Liver (tissue), 9 donors: ENCODE measurements around the gene ALX4. TPM values are rescaled to one million over a fixed set of nuclear protein-coding genes. Genes with fewer than 3 reads are reported as not detected.

Experiments used
- DNase-seq: peaks from one replicate; pipeline ENCODE4 v3.0.0-alpha.2; 2017; ENCODE audit warnings: low spot score
- H3K27ac ChIP-seq, 2 donors: one replicate each; pipeline ENCODE4 v1.7.0; 2013; ENCODE audit warnings: inconsistent platforms in 2 of 2, low read length in 2 of 2, control low read depth in 1 of 2, low read depth in 1 of 2, mild to moderate bottlenecking in 1 of 2
- H3K27me3 ChIP-seq, 4 donors: one replicate each; pipeline versions ENCODE4 v1.6.1 to v1.7.0; 2013; ENCODE audit warnings: low read length in 3 of 4, inconsistent platforms in 1 of 4, mild to moderate bottlenecking in 1 of 4, moderate library complexity in 1 of 4; ENCODE audit not compliant: control insufficient read depth in 4 of 4, insufficient read depth in 4 of 4
- H3K36me3 ChIP-seq, 4 donors: one replicate each; pipeline versions ENCODE4 v1.6.1 to v1.7.0; 2013; ENCODE audit warnings: low read length in 3 of 4, mild to moderate bottlenecking in 3 of 4, low read depth in 1 of 4, moderate library complexity in 1 of 4; ENCODE audit not compliant: control insufficient read depth in 4 of 4, insufficient read depth in 3 of 4
- H3K4me1 ChIP-seq, 4 donors: one replicate each; pipeline versions ENCODE4 v1.6.1 to v1.7.0; 2013; ENCODE audit warnings: low read length in 3 of 4, mild to moderate bottlenecking in 3 of 4, moderate library complexity in 1 of 4; ENCODE audit not compliant: control insufficient read depth in 4 of 4, insufficient read depth in 4 of 4
- H3K4me3 ChIP-seq, 3 donors: one replicate each; pipeline versions ENCODE4 v1.6.1 to v1.7.0; 2013; ENCODE audit warnings: low read length in 3 of 3, control low read depth in 1 of 3, low read depth in 1 of 3, mild to moderate bottlenecking in 1 of 3
- H3K9ac ChIP-seq, 2 donors: one replicate each; pipeline ENCODE4 v1.7.0; 2013; ENCODE audit warnings: low read length in 2 of 2, mild to moderate bottlenecking in 2 of 2, moderate library complexity in 2 of 2, control low read depth in 1 of 2, low read depth in 1 of 2
- H3K9me3 ChIP-seq, 4 donors: one replicate each; pipeline versions ENCODE4 v1.6.1 to v1.7.0; 2013; ENCODE audit warnings: low read length in 3 of 4; ENCODE audit not compliant: control insufficient read depth in 4 of 4
- ATF3 ChIP-seq: IDR thresholded peaks from 2 replicates; pipeline ENCODE4 v1.6.1; 2016; ENCODE audit warnings: antibody characterized with exemption
- EGR1 ChIP-seq, 2 donors: IDR thresholded peaks; 2 replicates each; pipeline ENCODE4 v1.6.1; 2016 to 2018; ENCODE audit warnings: antibody characterized with exemption in 2 of 2, low read depth in 2 of 2
- FOXA1 ChIP-seq: IDR thresholded peaks from 2 replicates; pipeline ENCODE4 v1.6.1; 2016; ENCODE audit warnings: antibody characterized with exemption
- FOXA2 ChIP-seq: IDR thresholded peaks from 2 replicates; pipeline ENCODE4 v1.6.1; 2016; ENCODE audit warnings: antibody characterized with exemption
- GABPA ChIP-seq, 2 donors: IDR thresholded peaks in 1 of 2; conservative IDR thresholded peaks in 1 of 2; 2 replicates each; pipeline ENCODE4 v1.6.1; 2016; ENCODE audit warnings: antibody characterized with exemption in 2 of 2, mild to moderate bottlenecking in 1 of 2, moderate library complexity in 1 of 2
- HNF4A ChIP-seq, 2 donors: conservative IDR thresholded peaks; 2 replicates each; pipeline ENCODE4 v1.6.1; 2016; ENCODE audit warnings: antibody characterized with exemption in 2 of 2, mild to moderate bottlenecking in 2 of 2
- HNF4G ChIP-seq: IDR thresholded peaks from 2 replicates; pipeline ENCODE4 v1.6.1; 2016; ENCODE audit warnings: antibody characterized with exemption
- JUND ChIP-seq, 2 donors: IDR thresholded peaks; 2 replicates each; pipeline ENCODE4 v1.6.1; 2016; ENCODE audit warnings: antibody characterized with exemption in 2 of 2
- NR2F2 ChIP-seq: IDR thresholded peaks from 2 replicates; pipeline ENCODE4 v1.6.1; 2016; ENCODE audit warnings: antibody characterized with exemption
- RAD21 ChIP-seq, 2 donors: IDR thresholded peaks; 2 replicates each; pipeline ENCODE4 v1.6.1; 2016; ENCODE audit warnings: antibody characterized with exemption in 2 of 2, mild to moderate bottlenecking in 2 of 2
- REST ChIP-seq: IDR thresholded peaks from 2 replicates; pipeline ENCODE4 v1.6.1; 2016; ENCODE audit warnings: antibody characterized with exemption, mild to moderate bottlenecking
- RXRA ChIP-seq, 2 donors: IDR thresholded peaks; 2 replicates each; pipeline ENCODE4 v1.6.1; 2017 to 2018; ENCODE audit warnings: antibody characterized with exemption in 2 of 2, mild to moderate bottlenecking in 1 of 2
- SP1 ChIP-seq: IDR thresholded peaks from 2 replicates; pipeline ENCODE4 v1.6.1; 2018; ENCODE audit warnings: antibody characterized with exemption, mild to moderate bottlenecking
- TAF1 ChIP-seq: conservative IDR thresholded peaks from 2 replicates; pipeline ENCODE4 v1.6.1; 2016; ENCODE audit warnings: antibody characterized with exemption, mild to moderate bottlenecking
- YY1 ChIP-seq: IDR thresholded peaks from 2 replicates; pipeline ENCODE4 v1.6.1; 2016; ENCODE audit warnings: antibody characterized with exemption, mild to moderate bottlenecking
- WGBS: extraction: QIAGEN DNeasy Blood & Tissue Kit; methylation state at CpG from one replicate; pipeline ENCODE4 v1.1.7; 2013; 5-methylcytosine and 5-hydroxymethylcytosine counted together
- polyA plus RNA-seq, 2 donors: library from polyadenylated mRNA; stranded (reverse) in 1 of 2; unstranded in 1 of 2; fragments of 200-250 nt in 1 of 2; fragments of >200 nt in 1 of 2; fragmentation: Nextera tagmentation in 1 of 2; extraction: Ambion mirVana in 1 of 2; gene quantifications; one replicate each; pipeline versions ENCODE4 v1.2.1 to v1.2.3, GENCODE V29; 2013 to 2015
- total RNA-seq, 2 donors: library from RNA; depleted of rRNA; stranded (reverse); fragments of >200 nt; gene quantifications; one replicate each; pipeline ENCODE4 v1.2.3, GENCODE V29; 2014
- TF ChIP-seq, protein P1 (sequence below): IDR thresholded peaks from 2 replicates; pipeline ENCODE4 v1.6.1; 2016; ENCODE audit warnings: antibody characterized with exemption
- TF ChIP-seq, protein P2 (sequence below): fragments of 150-350 bp; IDR thresholded peaks from 2 replicates; pipeline ENCODE4 v1.5.1; 2017; ENCODE audit warnings: improper control_type of control experiment, low read depth, low read length; ENCODE audit not compliant: missing input control
- TF ChIP-seq, protein P3 (sequence below): IDR thresholded peaks from 2 replicates; pipeline ENCODE4 v1.6.1; 2016; ENCODE audit warnings: antibody characterized with exemption
- donor health status: healthy.
- donor health status: healthy.
- donor health status: healthy.
- donor health status: healthy.
- donor health status: healthy.

ALX4 gene
- total and polyA plus RNA-seq, 4 donors, result not detected

GRCh38 chr11:44279483-44279882 is 30.5 kb downstream of the ALX4 start:
- no peak for DNase-seq
- WGBS, result 68% methylated on average over 6 of the region's 6 CpGs
- Histone ChIP-seq H3K9me3 (no peaks in the 10 kb centered on the region), H3K27me3 (no peaks in the 10 kb centered on the region), H3K27ac (no peak overlapping the region), H3K9ac (no peak overlapping the region), H3K4me1 (no peaks in the 10 kb centered on the region), H3K36me3 (no peaks in the 10 kb centered on the region), H3K4me3 (no peak overlapping the region)
- TF ChIP-seq NR2F2 (no peak), SP1 (no peak), YY1 (no peak), HNF4G (no peak), FOXA1 (no peak), HNF4A (conservative IDR thresholded peaks at IDR 0.05) (no peak), FOXA2 (no peak), TAF1 (no peak), REST (no peak), JUND (IDR thresholded peaks at IDR 0.05) (no peak), GABPA (IDR thresholded peaks at IDR 0.05 in 1 of 2, conservative IDR thresholded peaks at IDR 0.05 in 1 of 2) (no peak), EGR1 (IDR thresholded peaks at IDR 0.05; ENCODE audit: low read depth in 2 of 2) (no peak), RXRA (IDR thresholded peaks at IDR 0.05) (no peak)
- TF ChIP-seq, protein P1, sequence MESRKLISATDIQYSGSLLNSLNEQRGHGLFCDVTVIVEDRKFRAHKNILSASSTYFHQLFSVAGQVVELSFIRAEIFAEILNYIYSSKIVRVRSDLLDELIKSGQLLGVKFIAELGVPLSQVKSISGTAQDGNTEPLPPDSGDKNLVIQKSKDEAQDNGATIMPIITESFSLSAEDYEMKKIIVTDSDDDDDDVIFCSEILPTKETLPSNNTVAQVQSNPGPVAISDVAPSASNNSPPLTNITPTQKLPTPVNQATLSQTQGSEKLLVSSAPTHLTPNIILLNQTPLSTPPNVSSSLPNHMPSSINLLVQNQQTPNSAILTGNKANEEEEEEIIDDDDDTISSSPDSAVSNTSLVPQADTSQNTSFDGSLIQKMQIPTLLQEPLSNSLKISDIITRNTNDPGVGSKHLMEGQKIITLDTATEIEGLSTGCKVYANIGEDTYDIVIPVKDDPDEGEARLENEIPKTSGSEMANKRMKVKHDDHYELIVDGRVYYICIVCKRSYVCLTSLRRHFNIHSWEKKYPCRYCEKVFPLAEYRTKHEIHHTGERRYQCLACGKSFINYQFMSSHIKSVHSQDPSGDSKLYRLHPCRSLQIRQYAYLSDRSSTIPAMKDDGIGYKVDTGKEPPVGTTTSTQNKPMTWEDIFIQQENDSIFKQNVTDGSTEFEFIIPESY, result no peak
- TF ChIP-seq, protein P2, sequence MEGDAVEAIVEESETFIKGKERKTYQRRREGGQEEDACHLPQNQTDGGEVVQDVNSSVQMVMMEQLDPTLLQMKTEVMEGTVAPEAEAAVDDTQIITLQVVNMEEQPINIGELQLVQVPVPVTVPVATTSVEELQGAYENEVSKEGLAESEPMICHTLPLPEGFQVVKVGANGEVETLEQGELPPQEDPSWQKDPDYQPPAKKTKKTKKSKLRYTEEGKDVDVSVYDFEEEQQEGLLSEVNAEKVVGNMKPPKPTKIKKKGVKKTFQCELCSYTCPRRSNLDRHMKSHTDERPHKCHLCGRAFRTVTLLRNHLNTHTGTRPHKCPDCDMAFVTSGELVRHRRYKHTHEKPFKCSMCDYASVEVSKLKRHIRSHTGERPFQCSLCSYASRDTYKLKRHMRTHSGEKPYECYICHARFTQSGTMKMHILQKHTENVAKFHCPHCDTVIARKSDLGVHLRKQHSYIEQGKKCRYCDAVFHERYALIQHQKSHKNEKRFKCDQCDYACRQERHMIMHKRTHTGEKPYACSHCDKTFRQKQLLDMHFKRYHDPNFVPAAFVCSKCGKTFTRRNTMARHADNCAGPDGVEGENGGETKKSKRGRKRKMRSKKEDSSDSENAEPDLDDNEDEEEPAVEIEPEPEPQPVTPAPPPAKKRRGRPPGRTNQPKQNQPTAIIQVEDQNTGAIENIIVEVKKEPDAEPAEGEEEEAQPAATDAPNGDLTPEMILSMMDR, result no peak

GRCh38 chr11:44277196-44278090 is 32.5 kb downstream of the ALX4 start:
- Histone ChIP-seq H3K9ac (no peak overlapping the region), H3K4me1 (no peaks in the 10 kb centered on the region), H3K4me3 (no peak overlapping the region), H3K36me3 (no peaks in the 10 kb centered on the region), H3K27ac (no peak overlapping the region), H3K9me3 (no peaks in the 10 kb centered on the region), H3K27me3 (no peaks in the 10 kb centered on the region)
- 86% methylated on average over 18 of the region's 18 CpGs for WGBS
- TF ChIP-seq SP1 (no peak), FOXA2 (no peak), RAD21 (IDR thresholded peaks at IDR 0.05) (no peak), GABPA (IDR thresholded peaks at IDR 0.05 in 1 of 2, conservative IDR thresholded peaks at IDR 0.05 in 1 of 2) (no peak), HNF4G (no peak), HNF4A (conservative IDR thresholded peaks at IDR 0.05) (no peak), ATF3 (no peak), NR2F2 (no peak), RXRA (IDR thresholded peaks at IDR 0.05) (no peak), TAF1 (no peak), YY1 (no peak), FOXA1 (no peak), EGR1 (IDR thresholded peaks at IDR 0.05; ENCODE audit: low read depth in 2 of 2) (no peak)
- TF ChIP-seq, protein P2, result no peak
- TF ChIP-seq, protein P3, sequence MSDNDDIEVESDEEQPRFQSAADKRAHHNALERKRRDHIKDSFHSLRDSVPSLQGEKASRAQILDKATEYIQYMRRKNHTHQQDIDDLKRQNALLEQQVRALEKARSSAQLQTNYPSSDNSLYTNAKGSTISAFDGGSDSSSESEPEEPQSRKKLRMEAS, result no peak
- DNase-seq, result no peak
